ENCODE measurements around the gene DGKI. TPM values are rescaled to one million over a fixed set of nuclear protein-coding genes. Genes with fewer than 3 reads are reported as not detected.

The DGKI gene
- total RNA-seq, 1 experiment from 2014 or later: not detected

- no peak overlapping the region for H3K4me3 ChIP-seq (ENCODE audit: low read depth in 2 of 2, low read length in 2 of 2)
- no peaks in the 10 kb centered on the region for H3K9me3 ChIP-seq (ENCODE audit: control insufficient read depth, insufficient read depth, low read depth, low read length)
- no peaks in the 10 kb centered on the region for H3K4me1 ChIP-seq (ENCODE audit: control insufficient read depth, insufficient read depth, low read length)
- ChIA-PET POLR2A (no interaction called here), CTCF (no interaction called here)
- DNase-seq (ENCODE audit: low read depth, low spot score) (no peak), ATAC-seq (no peak)
- TF ChIP-seq REST (IDR thresholded peaks at IDR 0.05; ENCODE audit: insufficient read depth in 1 of 2, low read depth in 2 of 2, low read length in 1 of 2): no peak
- no peak for TF ChIP-seq TCF7L2 (IDR thresholded peaks at IDR 0.05; ENCODE audit: low read depth, low read length)
- TF ChIP-seq SIN3A (IDR thresholded peaks at IDR 0.05; ENCODE audit: borderline replicate concordance, insufficient read depth, low read depth, low read length): no peak
- no peak for TF ChIP-seq CTCF (IDR thresholded peaks at IDR 0.05)
- no peak for TF ChIP-seq POLR2AphosphoS5 (IDR thresholded peaks at IDR 0.05; ENCODE audit: low read depth, low read length)
- H3K27ac ChIP-seq (ENCODE audit: low read length): no peak overlapping the region
- H3K27me3 ChIP-seq (ENCODE audit: control insufficient read depth, insufficient read depth, low read length): no peaks in the 10 kb centered on the region
- in situ Hi-C loops (cut with HindIII; ENCODE audit: low pct_unique_long_range_greater_than_20kb, low sequenced_read_pairs): no loop called here
- no peaks in the 10 kb centered on the region for H3K36me3 ChIP-seq (ENCODE audit: control insufficient read depth, insufficient read depth, low read length)
- no TSS peak for BruUV-seq (replicated peaks)
- intact Hi-C loops (cut with micrococcal nuclease; ENCODE audit: unreplicated experiment): no loop called here
These were observed 435.3 kb downstream of the DGKI start for GRCh38 chr7:137411446-137411845.

GRCh38 chr7:137408126-137408525 is 438.6 kb downstream of the DGKI start:
- no peak for TF ChIP-seq SIN3A (IDR thresholded peaks at IDR 0.05; ENCODE audit: borderline replicate concordance, insufficient read depth, low read depth, low read length)
- TF ChIP-seq TCF7L2 (IDR thresholded peaks at IDR 0.05; ENCODE audit: low read depth, low read length): no peak
- TF ChIP-seq CTCF (IDR thresholded peaks at IDR 0.05): no peak
- no peak for TF ChIP-seq POLR2AphosphoS5 (IDR thresholded peaks at IDR 0.05; ENCODE audit: low read depth, low read length)
- no peak for TF ChIP-seq REST (IDR thresholded peaks at IDR 0.05; ENCODE audit: insufficient read depth in 1 of 2, low read depth in 2 of 2, low read length in 1 of 2)
- Histone ChIP-seq H3K36me3 (ENCODE audit: control insufficient read depth, insufficient read depth, low read length) (no peaks in the 10 kb centered on the region), H3K27ac (ENCODE audit: low read length) (no peak overlapping the region), H3K4me3 (ENCODE audit: low read depth in 2 of 2, low read length in 2 of 2) (no peak overlapping the region), H3K4me1 (ENCODE audit: control insufficient read depth, insufficient read depth, low read length) (no peaks in the 10 kb centered on the region), H3K9me3 (ENCODE audit: control insufficient read depth, insufficient read depth, low read depth, low read length) (no peaks in the 10 kb centered on the region), H3K27me3 (ENCODE audit: control insufficient read depth, insufficient read depth, low read length) (no peaks in the 10 kb centered on the region)
- intact Hi-C loops (cut with micrococcal nuclease; ENCODE audit: unreplicated experiment): no loop called here
- BruUV-seq (replicated peaks): no TSS peak
- ChIA-PET CTCF (no interaction called here), POLR2A (no interaction called here)
- no peak for ATAC-seq
- in situ Hi-C loops (cut with HindIII; ENCODE audit: low pct_unique_long_range_greater_than_20kb, low sequenced_read_pairs): no loop called here
- DNase-seq (ENCODE audit: low read depth, low spot score): no peak
